Neural progenitor cell (in vitro differentiated cells): ENCODE data around the gene NTPCR.

ENCODE experiments used
- CTCF ChIP-seq: fragments of 200-600 bp; sonication (generic); IDR thresholded peaks from 2 replicates; pipeline ENCODE4 v1.5.1; 2017; ENCODE audit warnings: antibody characterized with exemption, mild to moderate bottlenecking
- EZH2 ChIP-seq: fragments of 200-600 bp; sonication (generic); IDR thresholded peaks from 2 replicates; pipeline ENCODE4 v1.6.1; 2017; ENCODE audit warnings: antibody characterized with exemption, mild to moderate bottlenecking, moderate library complexity

GRCh38 chr1:232954594-232955365 lies 4.4 kb downstream of the NTPCR start:
- no peak for TF ChIP-seq CTCF
- TF ChIP-seq EZH2, result no peak
